GM23338 (cell line): ENCODE results near the gene TNFRSF19. TPM values are rescaled to one million over a fixed set of nuclear protein-coding genes. Genes with fewer than 3 reads are reported as not detected.

Experiments used
- ATAC-seq: fragments of 200-7000 bp; cut with Tn5 transposase; 3 replicates; pipeline ENCODE4 v1.9.1; 2020
- DNase-seq: peaks from one replicate; pipeline ENCODE4 v3.0.0-alpha.2; 2015; ENCODE audit warnings: low spot score
- H2AFZ ChIP-seq: fragments of 200-600 bp; sonication (generic); 2 replicates; pipeline ENCODE4 v1.8.0; 2016; ENCODE audit warnings: antibody characterized with exemption, mild to moderate bottlenecking, moderate library complexity
- H3F3A ChIP-seq: fragments of 200-600 bp; sonication (generic); replicated peaks from 2 replicates; pipeline ENCODE4 v1.8.0; 2017; ENCODE audit warnings: antibody characterized with exemption, mixed run types, low read depth
- H3K27ac ChIP-seq: fragments of 200-600 bp; sonication (generic); 2 replicates; pipeline ENCODE4 v1.6.1; 2016; ENCODE audit warnings: low read depth
- H3K27me3 ChIP-seq: fragments of 200-600 bp; sonication (generic); 2 replicates; pipeline ENCODE4 v1.8.0; 2016; ENCODE audit warnings: mild to moderate bottlenecking, mixed run types, moderate library complexity; ENCODE audit not compliant: insufficient read depth
- H3K36me3 ChIP-seq: fragments of 200-600 bp; sonication (generic); 2 replicates; pipeline ENCODE4 v1.8.0; 2016; ENCODE audit warnings: mild to moderate bottlenecking; ENCODE audit not compliant: insufficient read depth
- H3K4me1 ChIP-seq: fragments of 200-600 bp; sonication (generic); 2 replicates; pipeline ENCODE4 v1.8.0; 2016; ENCODE audit warnings: mild to moderate bottlenecking, moderate library complexity; ENCODE audit not compliant: insufficient read depth
- H3K4me2 ChIP-seq: fragments of 200-600 bp; sonication (generic); 2 replicates; pipeline ENCODE4 v1.7.1; 2017; ENCODE audit warnings: mixed run types
- H3K4me3 ChIP-seq: fragments of 200-600 bp; sonication (generic); 2 replicates; pipeline ENCODE4 v1.6.1; 2016; ENCODE audit warnings: mixed run types
- H3K79me2 ChIP-seq: fragments of 200-600 bp; sonication (generic); replicated peaks from 2 replicates; pipeline ENCODE4 v1.8.0; 2017; ENCODE audit warnings: mild to moderate bottlenecking; ENCODE audit not compliant: insufficient read depth
- H3K9me2 ChIP-seq: fragments of 200-600 bp; sonication (generic); 2 replicates; pipeline ENCODE4 v1.8.0; 2017; ENCODE audit not compliant: insufficient read depth
- H4K20me1 ChIP-seq: fragments of 200-600 bp; sonication (generic); replicated peaks from 2 replicates; pipeline ENCODE4 v1.8.0; 2017; ENCODE audit warnings: mild to moderate bottlenecking; ENCODE audit not compliant: insufficient read depth
- H3K27ac Mint-ChIP-seq: 2 replicates; pipeline ENCODE4 v1.8.0; 2020; ENCODE audit warnings: inconsistent platforms, mild to moderate bottlenecking, moderate library complexity, mixed read lengths
- H3K27me3 Mint-ChIP-seq: 3 replicates; pipeline ENCODE4 v1.8.0; 2022; ENCODE audit warnings: low read depth, mild to moderate bottlenecking, moderate library complexity, mixed read lengths, inconsistent platforms; ENCODE audit not compliant: insufficient read depth, poor library complexity
- H3K36me3 Mint-ChIP-seq: 3 replicates; pipeline ENCODE4 v1.8.0; 2021; ENCODE audit warnings: low read depth, mild to moderate bottlenecking, inconsistent platforms, moderate library complexity, mixed read lengths
- H3K4me1 Mint-ChIP-seq: 3 replicates; pipeline ENCODE4 v1.8.0; 2020; ENCODE audit warnings: mild to moderate bottlenecking, inconsistent platforms, mixed read lengths
- H3K4me3 Mint-ChIP-seq: 3 replicates; pipeline ENCODE4 v1.8.0; 2021; ENCODE audit warnings: moderate library complexity, mild to moderate bottlenecking, inconsistent platforms, mixed read lengths
- H3K9me3 Mint-ChIP-seq: 3 replicates; pipeline ENCODE4 v1.8.0; 2020; ENCODE audit warnings: moderate library complexity, mild to moderate bottlenecking, inconsistent platforms, mixed read lengths
- EZH2phosphoT487 ChIP-seq: fragments of 200-600 bp; sonication (generic); IDR thresholded peaks from one replicate; pipeline ENCODE4 v1.8.1; 2018; ENCODE audit warnings: antibody characterized with exemption; ENCODE audit not compliant: unreplicated experiment
- JUNB ChIP-seq: IDR thresholded peaks from one replicate; pipeline ENCODE4 v1.6.1; 2016; ENCODE audit warnings: antibody characterized with exemption; ENCODE audit not compliant: unreplicated experiment
- NANOG ChIP-seq: IDR thresholded peaks from 2 replicates; pipeline ENCODE4 v1.6.1; 2016; ENCODE audit warnings: antibody characterized with exemption, borderline replicate concordance
- ZNF114 ChIP-seq: fragments of 250-450 bp; sonication (Bioruptor Pico); IDR thresholded peaks from 2 replicates; pipeline ENCODE4 v1.5.0; 2020; ENCODE audit warnings: mild to moderate bottlenecking, moderate library complexity
- ZNF331 ChIP-seq: fragments of 250-450 bp; sonication (Bioruptor Pico); IDR thresholded peaks from 2 replicates; pipeline ENCODE4 v1.5.0; 2020; ENCODE audit warnings: low read depth, mild to moderate bottlenecking, moderate library complexity
- polyA plus RNA-seq: library from polyadenylated mRNA; unstranded; fragments of >200 nt; fragmentation: Nextera tagmentation; extraction: Ambion mirVana; gene quantifications from 2 replicates; pipeline ENCODE4 v1.2.1, GENCODE V29; 2016
- total RNA-seq: library from RNA; depleted of rRNA; stranded (reverse); fragments of >200 nt; shearing (Covaris generic); gene quantifications from 2 replicates; pipeline ENCODE4 v1.2.3, GENCODE V29; 2014
- TF ChIP-seq, protein P1 (sequence below), 2 experiments: fragments of 200-600 bp in 1 of 2; sonication (generic) in 1 of 2; conservative IDR thresholded peaks; 2 replicates each; pipeline versions ENCODE4 v1.5.1 to v1.6.1; 2016 to 2017; ENCODE audit warnings: antibody characterized with exemption in 2 of 2, low read depth in 2 of 2, mild to moderate bottlenecking in 2 of 2, moderate library complexity in 1 of 2
- TF ChIP-seq, protein P2 (sequence below): fragments of 250-450 bp; sonication (Bioruptor Pico); IDR thresholded peaks from 2 replicates; pipeline ENCODE4 v1.5.0; 2020; ENCODE audit warnings: mild to moderate bottlenecking, moderate library complexity

TNFRSF19 gene
- total and polyA plus RNA-seq, 2 experiments from 2014 or later, result 0.21 to 0.35 TPM

DNA sequence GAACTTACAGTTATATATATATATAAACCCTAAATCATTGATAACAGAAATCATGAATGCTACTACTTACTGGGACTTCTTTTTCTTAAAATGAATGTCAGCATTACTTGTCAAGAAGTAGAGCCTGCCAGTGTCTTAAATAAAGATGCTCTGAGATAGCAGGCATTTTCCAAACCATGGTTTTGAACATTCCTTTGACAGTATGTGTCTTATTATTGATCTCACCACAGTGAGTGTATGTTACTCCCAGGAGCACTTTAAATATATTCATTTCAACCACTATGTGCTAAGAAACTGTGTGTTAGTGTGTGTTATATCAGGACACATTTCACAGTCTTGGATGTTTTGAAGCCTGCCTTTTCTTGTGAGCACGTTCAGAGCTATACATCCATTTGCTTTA is 28.2 kb downstream of the TNFRSF19 start (continued):
- no peak for TF ChIP-seq ZNF114 (CRISPR knock-in tag)
- TF ChIP-seq ZNF331 (CRISPR knock-in tag), result no peak
- no peak for TF ChIP-seq EZH2phosphoT487

DNA sequence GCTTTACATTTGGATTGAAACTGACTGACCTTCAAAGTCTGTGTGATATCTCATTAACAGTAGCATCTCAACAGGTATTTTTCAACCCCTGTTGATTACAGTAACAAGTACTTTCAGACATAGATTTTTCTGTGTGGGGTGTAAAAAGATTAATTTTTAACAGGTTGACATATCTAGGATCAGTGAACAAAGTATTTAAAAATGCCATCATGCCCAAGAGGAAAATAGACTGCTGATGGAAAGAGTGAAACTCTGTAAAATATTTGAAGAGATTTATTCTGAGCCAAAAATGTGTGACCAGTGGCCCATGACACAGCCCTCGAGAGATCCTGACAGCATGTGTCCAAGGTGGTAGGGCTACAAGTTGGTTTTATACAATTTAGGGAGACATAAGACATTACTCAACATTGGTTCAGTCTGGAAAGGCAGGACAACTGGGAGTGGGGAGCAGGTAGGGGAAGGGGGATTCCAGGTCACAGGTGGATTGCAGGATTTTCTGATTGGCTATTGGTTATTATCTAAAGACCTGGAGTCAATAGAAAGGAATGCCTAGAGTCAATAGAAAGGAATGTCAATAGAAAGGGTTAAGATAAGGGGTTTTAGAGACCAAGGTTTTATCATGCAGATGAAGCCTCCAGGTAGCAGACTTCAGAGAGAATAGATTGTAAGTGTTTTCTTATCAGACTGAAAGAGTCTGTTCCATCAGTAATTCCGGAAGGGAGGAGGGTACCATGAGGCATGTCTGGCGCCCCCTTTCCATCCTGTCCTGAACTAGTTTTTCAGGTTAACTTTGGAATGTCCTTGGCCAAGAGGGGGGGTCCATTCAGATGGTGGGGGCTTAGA is 29.1 kb downstream of the TNFRSF19 start:
- ATAC-seq (peak; percentile 95), DNase-seq (peak; percentile 88)
- H3K4me1 Mint-ChIP-seq, result peaks cover 25% of the 10 kb centered on the region
- Histone ChIP-seq H4K20me1 (no peaks in the 10 kb centered on the region), H3K27me3 (no peaks in the 10 kb centered on the region), H3K4me1 (0 out of 2 replicates have a peak, but pooled peaks cover 8% of the 10 kb centered on the region), H3K36me3 (no peaks in the 10 kb centered on the region), H3K9me2 (no peaks in the 10 kb centered on the region), H2AFZ (no peak overlapping the region), H3F3A (no peaks in the 10 kb centered on the region), H3K27ac (peak overlapping the region; percentile 10; the same call in 1 of the 2 replicates), H3K4me3 (no peak overlapping the region), H3K79me2 (no peaks in the 10 kb centered on the region), H3K4me2 (no peak overlapping the region)
- peaks cover 53% of the 10 kb centered on the region for H3K36me3 Mint-ChIP-seq
- H3K9me3 Mint-ChIP-seq, result peaks cover 44% of the 10 kb centered on the region
- TF ChIP-seq EZH2phosphoT487, result no peak
- TF ChIP-seq NANOG, result 0 out of 2 replicates have a peak, but pooled peaks have one; percentile 22
- TF ChIP-seq, protein P1, sequence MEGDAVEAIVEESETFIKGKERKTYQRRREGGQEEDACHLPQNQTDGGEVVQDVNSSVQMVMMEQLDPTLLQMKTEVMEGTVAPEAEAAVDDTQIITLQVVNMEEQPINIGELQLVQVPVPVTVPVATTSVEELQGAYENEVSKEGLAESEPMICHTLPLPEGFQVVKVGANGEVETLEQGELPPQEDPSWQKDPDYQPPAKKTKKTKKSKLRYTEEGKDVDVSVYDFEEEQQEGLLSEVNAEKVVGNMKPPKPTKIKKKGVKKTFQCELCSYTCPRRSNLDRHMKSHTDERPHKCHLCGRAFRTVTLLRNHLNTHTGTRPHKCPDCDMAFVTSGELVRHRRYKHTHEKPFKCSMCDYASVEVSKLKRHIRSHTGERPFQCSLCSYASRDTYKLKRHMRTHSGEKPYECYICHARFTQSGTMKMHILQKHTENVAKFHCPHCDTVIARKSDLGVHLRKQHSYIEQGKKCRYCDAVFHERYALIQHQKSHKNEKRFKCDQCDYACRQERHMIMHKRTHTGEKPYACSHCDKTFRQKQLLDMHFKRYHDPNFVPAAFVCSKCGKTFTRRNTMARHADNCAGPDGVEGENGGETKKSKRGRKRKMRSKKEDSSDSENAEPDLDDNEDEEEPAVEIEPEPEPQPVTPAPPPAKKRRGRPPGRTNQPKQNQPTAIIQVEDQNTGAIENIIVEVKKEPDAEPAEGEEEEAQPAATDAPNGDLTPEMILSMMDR (conservative IDR thresholded peaks at IDR 0.05; ENCODE audit: low read depth in 2 of 2), result peak; percentile 46 to 57
- no peak for TF ChIP-seq JUNB
- 0 out of 2 replicates have a peak, but pooled peaks have one; percentile 30 for TF ChIP-seq ZNF331 (CRISPR knock-in tag)
- TF ChIP-seq, protein P2, sequence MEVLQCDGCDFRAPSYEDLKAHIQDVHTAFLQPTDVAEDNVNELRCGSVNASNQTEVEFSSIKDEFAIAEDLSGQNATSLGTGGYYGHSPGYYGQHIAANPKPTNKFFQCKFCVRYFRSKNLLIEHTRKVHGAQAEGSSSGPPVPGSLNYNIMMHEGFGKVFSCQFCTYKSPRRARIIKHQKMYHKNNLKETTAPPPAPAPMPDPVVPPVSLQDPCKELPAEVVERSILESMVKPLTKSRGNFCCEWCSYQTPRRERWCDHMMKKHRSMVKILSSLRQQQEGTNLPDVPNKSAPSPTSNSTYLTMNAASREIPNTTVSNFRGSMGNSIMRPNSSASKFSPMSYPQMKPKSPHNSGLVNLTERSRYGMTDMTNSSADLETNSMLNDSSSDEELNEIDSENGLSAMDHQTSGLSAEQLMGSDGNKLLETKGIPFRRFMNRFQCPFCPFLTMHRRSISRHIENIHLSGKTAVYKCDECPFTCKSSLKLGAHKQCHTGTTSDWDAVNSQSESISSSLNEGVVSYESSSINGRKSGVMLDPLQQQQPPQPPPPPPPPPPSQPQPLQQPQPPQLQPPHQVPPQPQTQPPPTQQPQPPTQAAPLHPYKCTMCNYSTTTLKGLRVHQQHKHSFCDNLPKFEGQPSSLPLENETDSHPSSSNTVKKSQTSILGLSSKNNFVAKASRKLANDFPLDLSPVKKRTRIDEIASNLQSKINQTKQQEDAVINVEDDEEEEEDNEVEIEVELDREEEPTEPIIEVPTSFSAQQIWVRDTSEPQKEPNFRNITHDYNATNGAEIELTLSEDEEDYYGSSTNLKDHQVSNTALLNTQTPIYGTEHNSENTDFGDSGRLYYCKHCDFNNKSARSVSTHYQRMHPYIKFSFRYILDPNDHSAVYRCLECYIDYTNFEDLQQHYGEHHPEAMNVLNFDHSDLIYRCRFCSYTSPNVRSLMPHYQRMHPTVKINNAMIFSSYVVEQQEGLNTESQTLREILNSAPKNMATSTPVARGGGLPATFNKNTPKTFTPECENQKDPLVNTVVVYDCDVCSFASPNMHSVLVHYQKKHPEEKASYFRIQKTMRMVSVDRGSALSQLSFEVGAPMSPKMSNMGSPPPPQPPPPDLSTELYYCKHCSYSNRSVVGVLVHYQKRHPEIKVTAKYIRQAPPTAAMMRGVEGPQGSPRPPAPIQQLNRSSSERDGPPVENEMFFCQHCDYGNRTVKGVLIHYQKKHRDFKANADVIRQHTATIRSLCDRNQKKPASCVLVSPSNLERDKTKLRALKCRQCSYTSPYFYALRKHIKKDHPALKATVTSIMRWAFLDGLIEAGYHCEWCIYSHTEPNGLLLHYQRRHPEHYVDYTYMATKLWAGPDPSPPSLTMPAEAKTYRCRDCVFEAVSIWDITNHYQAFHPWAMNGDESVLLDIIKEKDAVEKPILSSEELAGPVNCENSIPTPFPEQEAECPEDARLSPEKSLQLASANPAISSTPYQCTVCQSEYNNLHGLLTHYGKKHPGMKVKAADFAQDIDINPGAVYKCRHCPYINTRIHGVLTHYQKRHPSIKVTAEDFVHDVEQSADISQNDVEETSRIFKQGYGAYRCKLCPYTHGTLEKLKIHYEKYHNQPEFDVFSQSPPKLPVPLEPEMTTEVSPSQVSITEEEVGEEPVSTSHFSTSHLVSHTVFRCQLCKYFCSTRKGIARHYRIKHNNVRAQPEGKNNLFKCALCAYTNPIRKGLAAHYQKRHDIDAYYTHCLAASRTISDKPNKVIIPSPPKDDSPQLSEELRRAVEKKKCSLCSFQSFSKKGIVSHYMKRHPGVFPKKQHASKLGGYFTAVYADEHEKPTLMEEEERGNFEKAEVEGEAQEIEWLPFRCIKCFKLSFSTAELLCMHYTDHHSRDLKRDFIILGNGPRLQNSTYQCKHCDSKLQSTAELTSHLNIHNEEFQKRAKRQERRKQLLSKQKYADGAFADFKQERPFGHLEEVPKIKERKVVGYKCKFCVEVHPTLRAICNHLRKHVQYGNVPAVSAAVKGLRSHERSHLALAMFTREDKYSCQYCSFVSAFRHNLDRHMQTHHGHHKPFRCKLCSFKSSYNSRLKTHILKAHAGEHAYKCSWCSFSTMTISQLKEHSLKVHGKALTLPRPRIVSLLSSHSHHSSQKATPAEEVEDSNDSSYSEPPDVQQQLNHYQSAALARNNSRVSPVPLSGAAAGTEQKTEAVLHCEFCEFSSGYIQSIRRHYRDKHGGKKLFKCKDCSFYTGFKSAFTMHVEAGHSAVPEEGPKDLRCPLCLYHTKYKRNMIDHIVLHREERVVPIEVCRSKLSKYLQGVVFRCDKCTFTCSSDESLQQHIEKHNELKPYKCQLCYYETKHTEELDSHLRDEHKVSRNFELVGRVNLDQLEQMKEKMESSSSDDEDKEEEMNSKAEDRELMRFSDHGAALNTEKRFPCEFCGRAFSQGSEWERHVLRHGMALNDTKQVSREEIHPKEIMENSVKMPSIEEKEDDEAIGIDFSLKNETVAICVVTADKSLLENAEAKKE (CRISPR knock-in tag), result no peak
- peak overlapping the region; percentile 3; the same call in 1 of the 3 replicates for H3K4me3 Mint-ChIP-seq
- peak overlapping the region; percentile 88 for H3K27ac Mint-ChIP-seq
- H3K27me3 Mint-ChIP-seq, result no peaks in the 10 kb centered on the region
